Hypothalamus (tissue), 51 donors: ENCODE results near the gene ADPRH.

Experiments
- DNase-seq, 51 donors: peaks; one replicate each; lab custom pipeline; 2025; lab: John Stamatoyannopoulos, UW

Gene ADPRH

GRCh38 chr3:119625451-119626153 is 46.3 kb downstream of the ADPRH start:
- no peak for DNase-seq

- DNase-seq, result no peak
These were observed 46.9 kb downstream of the ADPRH start for GRCh38 chr3:119626196-119626595.

GRCh38 chr3:119627461-119627860 is 48.2 kb downstream of the ADPRH start:
- DNase-seq, result peak in 3 of 51 donors; percentile 8 to 31 (median 9)

GRCh38 chr3:119628390-119628789 is 49.1 kb downstream of the ADPRH start:
- no peak for DNase-seq

- DNase-seq, result no peak
These were observed 49.6 kb downstream of the ADPRH start for GRCh38 chr3:119628816-119629445.

- DNase-seq, result no peak
These were observed 51.0 kb downstream of the ADPRH start for GRCh38 chr3:119630128-119630879.

DNA sequence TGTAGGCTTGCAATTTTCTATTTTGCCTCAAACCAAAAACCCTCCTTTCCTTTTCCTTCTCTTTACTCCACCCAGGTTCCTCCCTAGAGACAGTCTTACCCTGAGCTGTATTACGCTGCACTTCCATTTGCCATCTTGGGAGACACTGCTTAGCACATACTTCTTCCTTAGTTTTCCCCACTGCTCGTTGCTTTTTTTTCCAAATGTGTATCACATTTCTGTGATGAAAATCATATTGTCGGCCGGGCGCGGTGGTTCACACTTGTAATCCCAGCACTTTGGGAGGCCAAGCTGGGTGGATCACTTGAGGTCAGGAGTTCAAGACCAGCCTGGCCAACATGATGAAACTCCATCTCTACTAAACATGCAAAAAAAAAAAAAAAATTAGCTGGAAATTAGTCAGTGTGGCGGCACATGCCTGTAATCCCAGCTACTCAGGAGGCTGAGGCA is 51.6 kb downstream of the ADPRH start:
- no peak for DNase-seq

DNA sequence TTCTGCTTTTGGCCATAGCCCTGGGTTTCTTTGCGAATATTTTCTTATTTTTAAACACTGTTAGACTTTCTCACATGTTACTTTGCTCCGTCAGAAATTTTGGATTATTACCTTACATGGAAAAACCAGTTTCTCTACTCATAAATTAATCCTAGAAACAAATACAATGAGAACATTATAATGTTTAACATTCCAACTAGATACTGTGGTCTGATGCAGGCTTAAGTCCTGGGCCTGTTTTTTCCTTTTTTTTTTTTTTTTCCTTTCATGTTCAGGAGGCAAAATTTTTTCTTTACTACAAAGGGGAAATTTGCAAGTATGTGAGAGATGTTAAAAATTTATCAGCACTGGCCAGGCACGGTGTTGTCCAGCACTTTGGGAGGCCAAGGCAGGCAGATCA is 52.2 kb downstream of the ADPRH start:
- no peak for DNase-seq

DNA sequence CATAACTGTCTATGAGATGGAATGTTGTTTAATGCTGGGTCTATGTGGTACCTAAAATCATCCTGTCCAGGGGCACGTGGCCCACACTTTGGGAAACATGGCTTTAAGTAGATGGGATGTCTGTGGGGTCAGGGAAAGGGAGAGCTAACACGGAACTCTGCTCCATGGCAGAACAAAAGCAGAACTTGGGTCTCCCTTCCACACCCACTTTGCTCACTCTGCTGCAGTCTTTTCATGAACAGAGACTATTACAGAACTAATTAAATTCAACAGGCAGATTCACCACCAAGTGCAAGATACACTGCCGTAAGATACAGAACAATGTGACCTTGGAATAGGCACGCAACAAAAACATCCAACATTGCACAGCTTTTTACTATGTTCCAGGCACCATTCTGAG is 52.9 kb downstream of the ADPRH start:
- DNase-seq, result no peak

DNA sequence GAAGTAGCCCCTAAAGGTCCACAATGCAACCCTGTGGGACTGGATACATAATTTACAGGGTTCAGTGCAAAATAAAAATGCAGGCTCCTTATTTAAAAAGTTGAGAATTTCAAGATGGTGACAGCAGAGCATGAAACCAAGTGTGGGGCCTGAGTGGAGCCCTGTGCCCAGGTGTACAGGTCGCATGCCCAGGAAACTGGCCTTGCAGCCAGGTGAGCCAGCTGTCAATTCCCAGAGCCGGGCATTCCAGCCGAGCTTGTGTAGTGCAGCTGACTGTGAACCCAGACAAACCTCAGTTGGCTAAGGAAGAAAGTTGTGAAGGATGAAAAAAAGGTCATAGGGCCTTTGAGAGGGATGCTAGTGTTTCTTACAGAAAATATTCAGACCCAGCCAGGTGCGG is 53.5 kb downstream of the ADPRH start:
- DNase-seq, result no peak

DNA sequence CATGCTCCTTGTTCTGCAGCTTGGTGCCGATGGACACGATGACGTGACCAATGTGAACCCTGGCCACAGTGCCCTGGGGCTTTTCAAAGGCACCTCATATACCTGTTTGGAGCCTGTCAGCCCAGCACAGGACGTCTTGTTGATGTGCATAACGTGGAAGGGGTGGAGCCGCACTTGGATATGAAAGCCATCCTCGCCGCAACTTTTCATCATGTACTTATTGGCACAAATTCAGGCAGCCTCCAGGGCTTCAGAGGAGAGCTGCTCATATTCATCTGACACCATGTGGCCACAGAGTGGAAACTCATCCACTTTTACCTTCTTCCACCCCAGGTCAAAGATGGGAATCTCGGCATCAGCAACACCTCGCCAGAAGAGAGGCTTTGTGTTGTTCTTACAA is 56.4 kb downstream of the ADPRH start:
- no peak for DNase-seq

- no peak for DNase-seq
These were observed 57.0 kb downstream of the ADPRH start for GRCh38 chr3:119636249-119636648.

- no peak for DNase-seq
These were observed 57.8 kb downstream of the ADPRH start for GRCh38 chr3:119636891-119637611.

- DNase-seq, result no peak
These were observed 58.6 kb downstream of the ADPRH start for GRCh38 chr3:119637679-119638477.
